ENCODE results near the gene GRIA3.
"Not testable (repeated sequence)": the region's sequence is repeated elsewhere in the genome, so short reads cannot be mapped to it uniquely, and the experiment has no call there.

Gene GRIA3

GRCh38 chrX:123499787-123500186 lies 315.7 kb downstream of the GRIA3 start:
- no peak for DNase-seq (ENCODE audit: low read depth)
- no peak overlapping the region for H3K4me3 ChIP-seq (ENCODE audit: low read depth, low read length)
- TF ChIP-seq POLR2A (IDR thresholded peaks at IDR 0.05; ENCODE audit: extremely low read depth, insufficient read length) (no peak), MYC (IDR thresholded peaks at IDR 0.05; ENCODE audit: low read depth, low read length) (no peak), MAX (IDR thresholded peaks at IDR 0.05; ENCODE audit: low read depth, low read length) (no peak)
- TF ChIP-seq, protein P1, sequence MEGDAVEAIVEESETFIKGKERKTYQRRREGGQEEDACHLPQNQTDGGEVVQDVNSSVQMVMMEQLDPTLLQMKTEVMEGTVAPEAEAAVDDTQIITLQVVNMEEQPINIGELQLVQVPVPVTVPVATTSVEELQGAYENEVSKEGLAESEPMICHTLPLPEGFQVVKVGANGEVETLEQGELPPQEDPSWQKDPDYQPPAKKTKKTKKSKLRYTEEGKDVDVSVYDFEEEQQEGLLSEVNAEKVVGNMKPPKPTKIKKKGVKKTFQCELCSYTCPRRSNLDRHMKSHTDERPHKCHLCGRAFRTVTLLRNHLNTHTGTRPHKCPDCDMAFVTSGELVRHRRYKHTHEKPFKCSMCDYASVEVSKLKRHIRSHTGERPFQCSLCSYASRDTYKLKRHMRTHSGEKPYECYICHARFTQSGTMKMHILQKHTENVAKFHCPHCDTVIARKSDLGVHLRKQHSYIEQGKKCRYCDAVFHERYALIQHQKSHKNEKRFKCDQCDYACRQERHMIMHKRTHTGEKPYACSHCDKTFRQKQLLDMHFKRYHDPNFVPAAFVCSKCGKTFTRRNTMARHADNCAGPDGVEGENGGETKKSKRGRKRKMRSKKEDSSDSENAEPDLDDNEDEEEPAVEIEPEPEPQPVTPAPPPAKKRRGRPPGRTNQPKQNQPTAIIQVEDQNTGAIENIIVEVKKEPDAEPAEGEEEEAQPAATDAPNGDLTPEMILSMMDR (IDR thresholded peaks at IDR 0.05; ENCODE audit: low read depth, low read length): no peak

- no peak for DNase-seq (ENCODE audit: low read depth)
- TF ChIP-seq POLR2A (IDR thresholded peaks at IDR 0.05; ENCODE audit: extremely low read depth, insufficient read length) (no peak), MAX (IDR thresholded peaks at IDR 0.05; ENCODE audit: low read depth, low read length) (no peak), MYC (IDR thresholded peaks at IDR 0.05; ENCODE audit: low read depth, low read length) (no peak)
- TF ChIP-seq, protein P1 (IDR thresholded peaks at IDR 0.05; ENCODE audit: low read depth, low read length): no peak
These were observed 320.0 kb downstream of the GRIA3 start for GRCh38 chrX:123504047-123504446.

GRCh38 chrX:123504630-123505270 lies 320.7 kb downstream of the GRIA3 start:
- no peak overlapping the region for H3K4me3 ChIP-seq (ENCODE audit: low read depth, low read length)
- no peak for DNase-seq (ENCODE audit: low read depth)
- TF ChIP-seq POLR2A (IDR thresholded peaks at IDR 0.05; ENCODE audit: extremely low read depth, insufficient read length): no peak
- TF ChIP-seq, protein P1 (IDR thresholded peaks at IDR 0.05; ENCODE audit: low read depth, low read length): no peak
- no peak for TF ChIP-seq MAX (IDR thresholded peaks at IDR 0.05; ENCODE audit: low read depth, low read length)
- TF ChIP-seq MYC (IDR thresholded peaks at IDR 0.05; ENCODE audit: low read depth, low read length): no peak

More at GRCh38 chrX:123504047-123504446, 320.0 kb downstream of the GRIA3 start:
- no peak overlapping the region for H3K4me3 ChIP-seq (ENCODE audit: low read depth, low read length)

DNA sequence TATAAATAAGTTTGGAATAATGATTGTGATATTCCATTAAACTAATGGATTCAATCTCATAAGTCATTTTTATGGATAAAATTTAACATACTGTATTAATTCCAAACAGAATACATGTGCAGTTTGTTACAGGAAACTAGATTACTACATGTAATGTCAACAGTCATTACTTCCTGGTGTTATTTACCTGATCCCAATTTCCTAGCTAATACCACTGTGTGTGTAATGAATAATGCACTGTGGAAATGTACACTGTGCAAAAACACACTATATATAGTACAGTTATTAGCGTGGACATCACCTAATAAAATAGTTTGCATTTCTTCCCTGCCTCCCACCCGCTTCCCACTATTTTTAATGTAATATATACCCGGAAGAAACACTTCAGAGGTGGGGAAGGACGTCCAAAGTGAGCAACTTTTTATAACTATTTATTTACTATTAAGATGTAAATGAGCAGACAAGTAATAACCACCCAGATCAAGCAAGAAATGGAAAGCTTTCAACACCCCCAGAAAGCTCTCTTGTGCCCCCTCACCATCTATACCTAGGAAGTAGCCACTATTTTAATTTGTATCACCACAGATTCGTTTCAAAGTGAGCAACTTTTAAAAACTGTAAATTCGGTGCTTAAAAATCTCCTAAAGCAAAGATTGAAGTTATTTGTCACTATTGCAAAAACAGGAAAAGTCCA lies 329.7 kb downstream of the GRIA3 start:
- no peak for DNase-seq (ENCODE audit: low read depth)
- no peak for TF ChIP-seq MYC (IDR thresholded peaks at IDR 0.05; ENCODE audit: low read depth, low read length)
- TF ChIP-seq, protein P1 (IDR thresholded peaks at IDR 0.05; ENCODE audit: low read depth, low read length): no peak
- TF ChIP-seq POLR2A (IDR thresholded peaks at IDR 0.05; ENCODE audit: extremely low read depth, insufficient read length): no peak
- TF ChIP-seq MAX (IDR thresholded peaks at IDR 0.05; ENCODE audit: low read depth, low read length): no peak
- H3K4me3 ChIP-seq (ENCODE audit: low read depth, low read length): no peak overlapping the region

DNA sequence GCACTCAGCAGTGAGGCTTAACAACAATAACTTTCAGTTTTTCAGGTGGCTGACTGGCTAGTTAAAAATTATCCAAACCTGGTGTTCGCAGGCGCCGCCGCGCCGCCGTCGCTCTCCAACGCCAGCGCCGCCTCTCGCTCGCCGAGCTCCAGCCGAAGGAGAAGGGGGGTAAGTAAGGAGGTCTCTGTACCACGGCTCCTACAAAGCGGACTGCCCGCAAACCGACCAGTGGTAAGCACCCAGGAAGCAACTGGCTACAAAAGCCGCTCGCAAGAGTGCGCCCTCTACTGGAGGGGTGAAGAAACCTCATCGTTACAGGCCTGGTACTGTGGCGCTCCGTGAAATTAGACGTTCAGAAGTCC lies 330.2 kb downstream of the GRIA3 start:
- not testable (repeated sequence) for DNase-seq (ENCODE audit: low read depth); H3K4me3 ChIP-seq (ENCODE audit: low read depth, low read length)

DNA sequence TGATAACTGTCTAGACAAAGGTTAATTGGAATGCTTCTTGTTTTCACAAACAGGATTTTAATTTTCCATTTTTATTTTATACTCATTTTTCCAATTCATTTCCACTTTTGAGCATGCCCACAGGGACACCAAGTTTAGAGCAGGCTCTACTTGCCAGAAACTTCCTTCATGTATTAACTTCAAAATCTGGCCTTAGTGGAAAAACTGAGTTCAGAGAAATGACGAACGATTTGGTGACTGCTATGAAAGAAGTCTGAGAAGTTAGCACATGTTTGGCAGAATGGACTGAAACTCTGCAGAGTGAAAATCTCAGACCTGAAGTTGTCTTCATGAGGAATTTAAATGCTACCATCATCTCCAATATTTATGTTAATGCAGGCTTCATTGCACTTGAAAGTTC lies 334.7 kb downstream of the GRIA3 start:
- no peak for TF ChIP-seq POLR2A (IDR thresholded peaks at IDR 0.05; ENCODE audit: extremely low read depth, insufficient read length)
- no peak for TF ChIP-seq MAX (IDR thresholded peaks at IDR 0.05; ENCODE audit: low read depth, low read length)
- TF ChIP-seq, protein P1 (IDR thresholded peaks at IDR 0.05; ENCODE audit: low read depth, low read length): no peak
- TF ChIP-seq MYC (IDR thresholded peaks at IDR 0.05; ENCODE audit: low read depth, low read length): no peak
- no peak for DNase-seq (ENCODE audit: low read depth)

More for the DNA sequence above, 334.7 kb downstream of the GRIA3 start:
- no peak overlapping the region for H3K4me3 ChIP-seq (ENCODE audit: low read depth, low read length)

Data from NB4 (cell line).